ENCODE results near the gene MPHOSPH9. TPM values are rescaled to one million over a fixed set of nuclear protein-coding genes. Genes with fewer than 3 reads are reported as not detected.
A peak's percentile ranks its signal among the peaks of the same experiment; 100 is the strongest.

MPHOSPH9 gene
- total RNA-seq, 1 donor from 2014 or later: 89.9 TPM

GRCh38 chr12:123165537-123165936 is 67.4 kb downstream of the MPHOSPH9 start:
- no peak overlapping the region for H3K27ac Mint-ChIP-seq
- peaks cover 35% of the 10 kb centered on the region for H3K36me3 Mint-ChIP-seq (ENCODE audit: low read depth)
- no peak overlapping the region for H3K4me3 Mint-ChIP-seq
- intact Hi-C loops (cut with micrococcal nuclease): loop anchor here (5.0 kb wide), 1 partner anchor 43 kb away; no protein-coding TSS in a partner anchor
- no peak for DNase-seq (ENCODE audit: low spot score)
- peaks cover 8% of the 10 kb centered on the region for H3K4me1 Mint-ChIP-seq (ENCODE audit: low read depth)
- no peaks in the 10 kb centered on the region for H3K27me3 Mint-ChIP-seq (ENCODE audit: insufficient read depth)
- H3K9me3 Mint-ChIP-seq: no peaks in the 10 kb centered on the region

GRCh38 chr12:123164710-123165261 is 68.2 kb downstream of the MPHOSPH9 start:
- Mint-ChIP-seq H3K27me3 (ENCODE audit: insufficient read depth) (no peaks in the 10 kb centered on the region), H3K9me3 (no peaks in the 10 kb centered on the region), H3K4me1 (ENCODE audit: low read depth) (peaks cover 6% of the 10 kb centered on the region), H3K27ac (no peak overlapping the region), H3K4me3 (no peak overlapping the region), H3K36me3 (ENCODE audit: low read depth) (peaks cover 38% of the 10 kb centered on the region)
- intact Hi-C loops (cut with micrococcal nuclease): loop anchor here (5.0 kb wide), 1 partner anchor 42 kb away; no protein-coding TSS in a partner anchor
- no peak for DNase-seq (ENCODE audit: low spot score)

GRCh38 chr12:123164222-123164621 is 68.7 kb downstream of the MPHOSPH9 start:
- Mint-ChIP-seq H3K4me1 (ENCODE audit: low read depth) (peaks cover 6% of the 10 kb centered on the region), H3K27ac (no peak overlapping the region), H3K36me3 (ENCODE audit: low read depth) (peaks cover 40% of the 10 kb centered on the region), H3K9me3 (no peaks in the 10 kb centered on the region), H3K4me3 (no peak overlapping the region), H3K27me3 (ENCODE audit: insufficient read depth) (no peaks in the 10 kb centered on the region)
- intact Hi-C loops (cut with micrococcal nuclease): no loop called here
- no peak for DNase-seq (ENCODE audit: low spot score)

- H3K4me1 Mint-ChIP-seq (ENCODE audit: low read depth): no peaks in the 10 kb centered on the region
- H3K4me3 Mint-ChIP-seq: no peak overlapping the region
- intact Hi-C loops (cut with micrococcal nuclease): no loop called here
- DNase-seq (ENCODE audit: low spot score): no peak
- H3K9me3 Mint-ChIP-seq: no peaks in the 10 kb centered on the region
- peaks cover 36% of the 10 kb centered on the region for H3K36me3 Mint-ChIP-seq (ENCODE audit: low read depth)
- H3K27me3 Mint-ChIP-seq (ENCODE audit: insufficient read depth): no peaks in the 10 kb centered on the region
- no peak overlapping the region for H3K27ac Mint-ChIP-seq
Measured at GRCh38 chr12:123163227-123163626, 69.7 kb downstream of the MPHOSPH9 start.

GRCh38 chr12:123160801-123161487 is 72.0 kb downstream of the MPHOSPH9 start:
- intact Hi-C loops (cut with micrococcal nuclease): no loop called here
- Mint-ChIP-seq H3K27me3 (ENCODE audit: insufficient read depth) (no peaks in the 10 kb centered on the region), H3K9me3 (no peaks in the 10 kb centered on the region)

GRCh38 chr12:123153906-123154305 is 79.0 kb downstream of the MPHOSPH9 start:
- DNase-seq (ENCODE audit: low spot score): no peak
- no peak overlapping the region for H3K4me3 Mint-ChIP-seq
- H3K36me3 Mint-ChIP-seq (ENCODE audit: low read depth): peaks cover 13% of the 10 kb centered on the region
- H3K27ac Mint-ChIP-seq: no peak overlapping the region
- peaks cover 6% of the 10 kb centered on the region for H3K27me3 Mint-ChIP-seq (ENCODE audit: insufficient read depth)
- H3K4me1 Mint-ChIP-seq (ENCODE audit: low read depth): peaks cover 31% of the 10 kb centered on the region
- H3K9me3 Mint-ChIP-seq: no peaks in the 10 kb centered on the region
- intact Hi-C loops (cut with micrococcal nuclease): loop anchor here (5.0 to 10.0 kb wide), 2 partner anchors 83 to 289 kb away; no protein-coding TSS in a partner anchor

More at GRCh38 chr12:123160801-123161487, 72.0 kb downstream of the MPHOSPH9 start:
- no peak overlapping the region for H3K27ac Mint-ChIP-seq
- no peak for DNase-seq (ENCODE audit: low spot score)
- H3K4me1 Mint-ChIP-seq (ENCODE audit: low read depth): no peaks in the 10 kb centered on the region
- H3K36me3 Mint-ChIP-seq (ENCODE audit: low read depth): peaks cover 26% of the 10 kb centered on the region
- no peak overlapping the region for H3K4me3 Mint-ChIP-seq

- Mint-ChIP-seq H3K4me1 (ENCODE audit: low read depth) (peaks cover 41% of the 10 kb centered on the region), H3K9me3 (no peaks in the 10 kb centered on the region), H3K36me3 (ENCODE audit: low read depth) (peaks cover 20% of the 10 kb centered on the region), H3K27ac (no peak overlapping the region), H3K27me3 (ENCODE audit: insufficient read depth) (peaks cover 14% of the 10 kb centered on the region), H3K4me3 (peak overlapping the region; percentile 84)
- DNase-seq (ENCODE audit: low spot score): no peak
- intact Hi-C loops (cut with micrococcal nuclease): loop anchor here (5.0 to 10.0 kb wide), 2 partner anchors 84 to 288 kb away; no protein-coding TSS in a partner anchor
Measured at GRCh38 chr12:123152833-123153232, 80.1 kb downstream of the MPHOSPH9 start.

GRCh38 chr12:123151457-123152454 is 81.2 kb downstream of the MPHOSPH9 start:
- Mint-ChIP-seq H3K27ac (peak overlapping the region; percentile 90), H3K4me3 (peak overlapping the region; percentile 84), H3K27me3 (ENCODE audit: insufficient read depth) (peaks cover 16% of the 10 kb centered on the region), H3K4me1 (ENCODE audit: low read depth) (peaks cover 41% of the 10 kb centered on the region), H3K9me3 (no peaks in the 10 kb centered on the region), H3K36me3 (ENCODE audit: low read depth) (peaks cover 19% of the 10 kb centered on the region)
- intact Hi-C loops (cut with micrococcal nuclease): loop anchor here (1.0 to 10.0 kb wide), 5 partner anchors 45 to 287 kb away; partner anchors contain the start of gene OGFOD2
- DNase-seq (ENCODE audit: low spot score): no peak

- H3K4me3 Mint-ChIP-seq: peak within 1 kb of the TSS; percentile 89
- H3K27me3 Mint-ChIP-seq (ENCODE audit: insufficient read depth): peaks cover 16% of the 10 kb centered on the region
- intact Hi-C loops (cut with micrococcal nuclease): loop anchor here (1.0 to 10.0 kb wide), 6 partner anchors 44 to 286 kb away; partner anchors contain the start of gene OGFOD2
- no peaks in the 10 kb centered on the region for H3K9me3 Mint-ChIP-seq
- peak; percentile 56 for DNase-seq (ENCODE audit: low spot score)
- peak within 1 kb of the TSS; percentile 90 for H3K27ac Mint-ChIP-seq
- peaks cover 41% of the 10 kb centered on the region for H3K4me1 Mint-ChIP-seq (ENCODE audit: low read depth)
- H3K36me3 Mint-ChIP-seq (ENCODE audit: low read depth): peaks cover 19% of the 10 kb centered on the region
Measured at GRCh38 chr12:123150744-123151456, 82.0 kb downstream of the MPHOSPH9 start, which contains the start of gene PITPNM2. PITPNM2 (minus strand) TSS chr12:123151090; CDS start chr12:123034590, 116,500 bp downstream.

GRCh38 chr12:123150275-123150743 is 82.6 kb downstream of the MPHOSPH9 start:
- Mint-ChIP-seq H3K4me1 (ENCODE audit: low read depth) (peaks cover 41% of the 10 kb centered on the region), H3K27ac (no peak overlapping the region), H3K4me3 (peak overlapping the region; percentile 89), H3K27me3 (ENCODE audit: insufficient read depth) (peaks cover 16% of the 10 kb centered on the region), H3K9me3 (no peaks in the 10 kb centered on the region), H3K36me3 (ENCODE audit: low read depth) (peaks cover 19% of the 10 kb centered on the region)
- peak; percentile 2 for DNase-seq (ENCODE audit: low spot score)
- intact Hi-C loops (cut with micrococcal nuclease): loop anchor here (1.0 to 10.0 kb wide), 5 partner anchors 44 to 286 kb away; partner anchors contain the start of gene OGFOD2

- peaks cover 16% of the 10 kb centered on the region for H3K27me3 Mint-ChIP-seq (ENCODE audit: insufficient read depth)
- no peak for DNase-seq (ENCODE audit: low spot score)
- H3K27ac Mint-ChIP-seq: peak overlapping the region; percentile 89
- H3K4me1 Mint-ChIP-seq (ENCODE audit: low read depth): peaks cover 41% of the 10 kb centered on the region
- H3K9me3 Mint-ChIP-seq: no peaks in the 10 kb centered on the region
- H3K36me3 Mint-ChIP-seq (ENCODE audit: low read depth): peaks cover 19% of the 10 kb centered on the region
- H3K4me3 Mint-ChIP-seq: peak overlapping the region; percentile 89
- intact Hi-C loops (cut with micrococcal nuclease): loop anchor here (1.0 to 10.0 kb wide), 5 partner anchors 43 to 285 kb away; partner anchors contain the start of gene OGFOD2
Measured at GRCh38 chr12:123149501-123150274, 83.3 kb downstream of the MPHOSPH9 start.
